AG04450 (cell line): Measurements from ENCODE around the gene MRPL33. TPM values are rescaled to one million over a fixed set of nuclear protein-coding genes. Genes with fewer than 3 reads are reported as not detected.

ENCODE experiments used
- CTCF ChIA-PET: fragments of 300-600, 350-600 bp; formaldehyde crosslinking; extraction: SDS; loops from one replicate; lab custom pipeline; 2022; ENCODE audit warnings: antibody characterized with exemption, inconsistent platforms; lab: Charles Lee
- POLR2A ChIA-PET: fragments of 350-600 bp; formaldehyde crosslinking; extraction: SDS; loops from one replicate; lab custom pipeline; 2021; ENCODE audit warnings: antibody characterized with exemption, inconsistent platforms; lab: Yijun Ruan, JAX
- DNase-seq: peaks from one replicate; pipeline ENCODE4 v3.0.0-alpha.2; 2011; ENCODE audit warnings: low read depth, low spot score
- H3K27ac ChIP-seq: one replicate; pipeline ENCODE4 v1.5.1; 2012; ENCODE audit warnings: low read depth, low read length, control low read depth
- H3K27me3 ChIP-seq: one replicate; pipeline ENCODE4 v1.6.0; 2012; ENCODE audit warnings: low read length; ENCODE audit not compliant: control insufficient read depth, insufficient read depth
- H3K4me3 ChIP-seq: 2 replicates; pipeline ENCODE4 v1.5.1; 2011; ENCODE audit warnings: mild to moderate bottlenecking, low read depth, low read length, control low read depth
- H3K9me3 ChIP-seq: 2 replicates; pipeline ENCODE4 v1.5.1; 2012; ENCODE audit warnings: low read length; ENCODE audit not compliant: control insufficient read depth, insufficient read depth
- polyA plus RNA-seq: library from polyadenylated mRNA; depleted of rRNA; stranded (reverse); fragments of >200 nt; gene quantifications from 2 replicates; pipeline ENCODE4 v1.2.3, GENCODE V29; 2011
- TF ChIP-seq, protein P1 (sequence below): IDR thresholded peaks from 2 replicates; pipeline ENCODE4 v1.5.1; 2011; ENCODE audit warnings: low read depth, low read length, control low read depth, inconsistent platforms

The MRPL33 gene
- polyA plus RNA-seq, 1 experiment, result 137 TPM

DNA sequence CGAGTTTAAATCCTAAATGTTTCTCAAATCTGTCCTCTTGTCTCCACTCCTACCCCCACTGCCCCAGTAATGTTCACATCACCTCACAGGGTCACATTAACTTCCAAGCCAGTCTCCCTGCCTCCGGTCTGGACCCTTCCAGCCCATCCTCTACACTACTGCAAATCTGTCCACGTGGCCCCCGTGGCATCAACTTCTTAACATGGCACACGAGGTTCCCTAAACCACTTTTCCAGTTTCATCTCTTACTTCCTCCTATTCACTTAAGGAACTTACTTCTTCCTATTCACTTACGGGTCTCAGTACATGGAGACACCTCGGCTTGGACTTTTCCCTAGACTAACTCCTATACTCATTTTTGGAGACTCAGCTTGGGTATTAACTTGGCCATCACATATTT is 27.0 kb downstream of the MRPL33 start:
- Histone ChIP-seq H3K27me3 (no peaks in the 10 kb centered on the region), H3K9me3 (0 out of 2 replicates have a peak, but pooled peaks cover 2% of the 10 kb centered on the region), H3K4me3 (no peak overlapping the region), H3K27ac (peak overlapping the region; percentile 94)
- ChIA-PET POLR2A (interaction anchor here (0.7 to 1.3 kb wide), 7 partner anchors 26 to 595 kb away, joined by 3 to 10 read pairs (median 4); partner anchors contain the start of genes BABAM2, FOSL2 and RBKS), CTCF (no interaction called here)
- TF ChIP-seq, protein P1, sequence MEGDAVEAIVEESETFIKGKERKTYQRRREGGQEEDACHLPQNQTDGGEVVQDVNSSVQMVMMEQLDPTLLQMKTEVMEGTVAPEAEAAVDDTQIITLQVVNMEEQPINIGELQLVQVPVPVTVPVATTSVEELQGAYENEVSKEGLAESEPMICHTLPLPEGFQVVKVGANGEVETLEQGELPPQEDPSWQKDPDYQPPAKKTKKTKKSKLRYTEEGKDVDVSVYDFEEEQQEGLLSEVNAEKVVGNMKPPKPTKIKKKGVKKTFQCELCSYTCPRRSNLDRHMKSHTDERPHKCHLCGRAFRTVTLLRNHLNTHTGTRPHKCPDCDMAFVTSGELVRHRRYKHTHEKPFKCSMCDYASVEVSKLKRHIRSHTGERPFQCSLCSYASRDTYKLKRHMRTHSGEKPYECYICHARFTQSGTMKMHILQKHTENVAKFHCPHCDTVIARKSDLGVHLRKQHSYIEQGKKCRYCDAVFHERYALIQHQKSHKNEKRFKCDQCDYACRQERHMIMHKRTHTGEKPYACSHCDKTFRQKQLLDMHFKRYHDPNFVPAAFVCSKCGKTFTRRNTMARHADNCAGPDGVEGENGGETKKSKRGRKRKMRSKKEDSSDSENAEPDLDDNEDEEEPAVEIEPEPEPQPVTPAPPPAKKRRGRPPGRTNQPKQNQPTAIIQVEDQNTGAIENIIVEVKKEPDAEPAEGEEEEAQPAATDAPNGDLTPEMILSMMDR, result no peak
- no peak for DNase-seq

DNA sequence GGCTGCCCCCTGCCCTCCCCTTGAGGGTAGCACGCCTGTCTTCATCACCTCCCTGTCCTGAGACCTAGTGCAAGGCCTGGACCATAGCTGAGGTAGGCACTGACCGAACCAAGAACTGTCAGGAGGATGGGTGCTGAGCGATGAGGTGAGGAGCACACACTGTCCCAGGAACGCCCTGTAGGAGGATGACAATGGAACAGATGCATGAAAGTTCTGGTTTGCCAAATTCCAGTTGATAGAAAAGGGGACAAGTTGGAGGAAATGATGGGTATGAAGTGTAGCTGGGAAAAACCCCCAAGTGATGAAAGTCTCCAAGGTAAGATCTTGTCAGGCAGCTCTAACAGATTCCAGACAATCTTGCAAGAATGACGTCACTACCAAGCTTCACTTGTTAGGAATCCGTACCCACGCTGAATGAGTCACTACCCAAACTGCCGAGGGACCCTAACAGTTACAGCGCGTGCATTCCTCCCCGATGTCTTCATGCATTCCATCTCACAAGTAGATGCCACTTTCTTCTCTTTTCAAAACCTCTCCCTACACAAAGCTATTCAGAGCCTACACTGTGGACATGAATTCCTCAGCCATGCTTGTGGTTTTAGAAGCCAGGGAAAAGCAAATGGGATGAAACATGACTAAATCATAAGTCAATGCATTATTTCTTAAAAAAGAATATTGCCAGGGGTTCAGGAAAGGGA is 27.6 kb downstream of the MRPL33 start:
- H3K27ac ChIP-seq, result peak overlapping the region; percentile 99
- no peaks in the 10 kb centered on the region for H3K27me3 ChIP-seq
- ChIA-PET CTCF (no interaction called here), POLR2A (interaction anchor here (0.6 to 1.4 kb wide), 13 partner anchors 8 to 597 kb away, joined by 3 to 10 read pairs (median 4); partner anchors contain the start of genes BABAM2, FOSL2 and RBKS)
- H3K4me3 ChIP-seq, result no peak overlapping the region
- 0 out of 2 replicates have a peak, but pooled peaks cover 2% of the 10 kb centered on the region for H3K9me3 ChIP-seq
- TF ChIP-seq, protein P1, result no peak
- DNase-seq, result peak; percentile 100

DNA sequence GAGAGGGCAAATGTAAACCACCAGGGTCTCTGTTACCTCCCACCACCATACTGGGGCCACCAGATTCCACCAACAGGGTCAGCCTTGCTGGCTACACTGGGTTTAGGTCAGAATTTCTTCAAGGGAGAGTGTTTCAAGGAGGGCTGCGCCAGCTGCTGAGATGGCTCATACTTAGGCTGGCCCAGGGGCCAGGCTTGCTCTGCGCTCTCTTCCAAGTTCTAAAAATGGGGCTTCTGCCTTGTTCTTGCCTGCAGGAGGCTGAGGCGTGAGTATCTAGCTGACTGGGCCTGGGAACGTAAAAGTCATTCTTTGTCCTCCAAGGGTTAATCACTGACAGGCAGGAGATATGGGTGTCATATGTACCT is 28.1 kb downstream of the MRPL33 start:
- TF ChIP-seq, protein P1, result peak; percentile 32; the same call in 1 of the 2 replicates
- H3K27me3 ChIP-seq, result no peaks in the 10 kb centered on the region
- ChIA-PET POLR2A (interaction anchor here (0.6 to 1.4 kb wide), 13 partner anchors 9 to 597 kb away, joined by 3 to 10 read pairs (median 4); partner anchors contain the start of genes BABAM2, FOSL2 and RBKS), CTCF (interaction anchor here (0.7 to 0.9 kb wide), 2 partner anchors 10 to 433 kb away, joined by 4 to 6 read pairs; no protein-coding TSS in a partner anchor)
- no peak overlapping the region for H3K4me3 ChIP-seq
- 0 out of 2 replicates have a peak, but pooled peaks cover 2% of the 10 kb centered on the region for H3K9me3 ChIP-seq
- no peak for DNase-seq
- peak overlapping the region; percentile 99 for H3K27ac ChIP-seq

DNA sequence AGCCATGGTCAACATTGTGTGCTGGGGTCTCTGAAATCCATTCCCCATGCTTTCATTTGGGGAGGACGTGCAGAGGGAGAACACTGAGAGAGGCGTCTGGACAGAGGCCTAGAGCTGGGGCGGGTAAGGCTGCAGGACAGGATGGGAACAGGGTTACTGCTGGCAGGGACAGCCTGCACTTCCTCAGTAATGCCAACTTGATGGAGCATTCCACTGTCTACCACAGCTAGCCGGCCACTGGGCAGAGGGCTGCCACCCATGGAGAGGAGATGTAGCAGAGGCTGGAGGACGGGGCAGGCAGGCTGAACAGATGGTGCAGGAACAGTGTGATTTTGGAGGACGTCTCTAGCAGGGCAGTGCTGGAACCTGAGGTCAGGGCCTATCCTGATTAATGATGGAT is 29.3 kb downstream of the MRPL33 start:
- no peak overlapping the region for H3K4me3 ChIP-seq

More for the DNA sequence above, 29.3 kb downstream of the MRPL33 start:
- no peak for DNase-seq
- ChIA-PET POLR2A (no interaction called here), CTCF (no interaction called here)
- TF ChIP-seq, protein P1, result no peak
- H3K27ac ChIP-seq, result peak overlapping the region; percentile 99
- H3K9me3 ChIP-seq, result 0 out of 2 replicates have a peak, but pooled peaks cover 2% of the 10 kb centered on the region
- no peaks in the 10 kb centered on the region for H3K27me3 ChIP-seq
